SK-N-SH treated with all-trans-retinoic acid at 6 μM for 48 hours (cell line): ENCODE measurements around the gene BEX3.

Experiments used
- ARNTL ChIP-seq: fragments of 450-650 bp; formaldehyde crosslinking; IDR thresholded peaks from 2 replicates; pipeline ENCODE4 v1.5.0; 2020; ENCODE audit warnings: low read depth, mild to moderate bottlenecking, moderate library complexity, borderline replicate concordance
- BACH2 ChIP-seq: fragments of 250-450 bp; sonication (Bioruptor Pico); IDR thresholded peaks from 2 replicates; pipeline ENCODE4 v1.9.0; 2021; ENCODE audit warnings: mild to moderate bottlenecking, borderline replicate concordance
- CSDC2 ChIP-seq: fragments of 250-450 bp; sonication (Bioruptor Pico); IDR thresholded peaks from 2 replicates; pipeline ENCODE4 v1.5.0; 2020; ENCODE audit warnings: mild to moderate bottlenecking, moderate library complexity
- ISL1 ChIP-seq: fragments of 250-450 bp; sonication (Bioruptor Pico); IDR thresholded peaks from 2 replicates; pipeline ENCODE4 v2.1.2; 2022; ENCODE audit warnings: mild to moderate bottlenecking, moderate library complexity
- OSR1 ChIP-seq: fragments of 250-450 bp; sonication (Bioruptor Pico); IDR thresholded peaks from 2 replicates; pipeline ENCODE4 v1.8.0; 2022; ENCODE audit warnings: moderate library complexity, mild to moderate bottlenecking, inconsistent platforms
- PATZ1 ChIP-seq: fragments of 250-450 bp; sonication (Bioruptor Pico); IDR thresholded peaks from 2 replicates; pipeline ENCODE4 v1.8.0; 2020; ENCODE audit warnings: mild to moderate bottlenecking, moderate library complexity, borderline replicate concordance
- PPARA ChIP-seq: fragments of 250-450 bp; sonication (Bioruptor Pico); IDR thresholded peaks from 2 replicates; pipeline ENCODE4 v1.5.0; 2020; ENCODE audit warnings: mild to moderate bottlenecking, borderline replicate concordance
- TCF4 ChIP-seq: fragments of 250-450 bp; sonication (Bioruptor Pico); IDR thresholded peaks from 2 replicates; pipeline ENCODE4 v1.8.0; 2021; ENCODE audit warnings: mild to moderate bottlenecking, moderate library complexity, borderline replicate concordance
- ZC3H10 ChIP-seq: fragments of 250-450 bp; sonication (Bioruptor Pico); IDR thresholded peaks from 2 replicates; pipeline ENCODE4 v1.5.1; 2021; ENCODE audit warnings: mild to moderate bottlenecking, moderate library complexity
- ZFP3 ChIP-seq: fragments of 250-450 bp; sonication (Bioruptor Pico); IDR thresholded peaks from 2 replicates; pipeline ENCODE4 v1.5.0; 2020; ENCODE audit warnings: mild to moderate bottlenecking, moderate library complexity
- ZFP30 ChIP-seq: fragments of 450-650 bp; formaldehyde crosslinking; IDR thresholded peaks from 2 replicates; pipeline ENCODE4 v1.5.0; 2022; ENCODE audit warnings: mild to moderate bottlenecking, moderate library complexity
- ZNF565 ChIP-seq: fragments of 450-650 bp; formaldehyde crosslinking; conservative IDR thresholded peaks from 2 replicates; pipeline ENCODE4 v1.5.0; 2020; ENCODE audit warnings: low read depth, mild to moderate bottlenecking, moderate library complexity
- ZNF8 ChIP-seq: fragments of 450-650 bp; formaldehyde crosslinking; IDR thresholded peaks from 2 replicates; pipeline ENCODE4 v1.5.0; 2020; ENCODE audit warnings: mild to moderate bottlenecking, moderate library complexity
- TF ChIP-seq, protein P1 (sequence below): fragments of 250-450 bp; sonication (Bioruptor Pico); IDR thresholded peaks from 2 replicates; pipeline ENCODE4 v1.5.1; 2021; ENCODE audit warnings: mild to moderate bottlenecking, moderate library complexity

- TF ChIP-seq BACH2 (no peak), ZNF565 (CRISPR knock-in tag) (no peak), OSR1 (CRISPR knock-in tag) (no peak), CSDC2 (no peak), PPARA (CRISPR knock-in tag) (no peak), ISL1 (CRISPR knock-in tag) (no peak), ARNTL (CRISPR knock-in tag) (no peak), ZC3H10 (CRISPR knock-in tag) (no peak), ZFP30 (CRISPR knock-in tag) (no peak), PATZ1 (CRISPR knock-in tag) (no peak), TCF4 (CRISPR knock-in tag) (no peak), ZFP3 (no peak), ZNF8 (CRISPR knock-in tag) (no peak)
- TF ChIP-seq, protein P1, sequence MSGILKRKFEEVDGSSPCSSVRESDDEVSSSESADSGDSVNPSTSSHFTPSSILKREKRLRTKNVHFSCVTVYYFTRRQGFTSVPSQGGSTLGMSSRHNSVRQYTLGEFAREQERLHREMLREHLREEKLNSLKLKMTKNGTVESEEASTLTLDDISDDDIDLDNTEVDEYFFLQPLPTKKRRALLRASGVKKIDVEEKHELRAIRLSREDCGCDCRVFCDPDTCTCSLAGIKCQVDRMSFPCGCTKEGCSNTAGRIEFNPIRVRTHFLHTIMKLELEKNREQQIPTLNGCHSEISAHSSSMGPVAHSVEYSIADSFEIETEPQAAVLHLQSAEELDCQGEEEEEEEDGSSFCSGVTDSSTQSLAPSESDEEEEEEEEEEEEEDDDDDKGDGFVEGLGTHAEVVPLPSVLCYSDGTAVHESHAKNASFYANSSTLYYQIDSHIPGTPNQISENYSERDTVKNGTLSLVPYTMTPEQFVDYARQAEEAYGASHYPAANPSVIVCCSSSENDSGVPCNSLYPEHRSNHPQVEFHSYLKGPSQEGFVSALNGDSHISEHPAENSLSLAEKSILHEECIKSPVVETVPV: no peak
Observed at GRCh38 chrX:103343105-103343504, 33.2 kb upstream of the BEX3 start.
